Colonic mucosa (tissue), 4 donors: ENCODE results near the gene MCM9. TPM values are rescaled to one million over a fixed set of nuclear protein-coding genes. Genes with fewer than 3 reads are reported as not detected.

Experiments
- DNase-seq: peaks from one replicate; pipeline ENCODE4 v3.0.0-alpha.2; 2020
- H3K27ac ChIP-seq: fragments of 200-600 bp; one replicate; pipeline ENCODE4 v1.8.0; 2021
- H3K27me3 ChIP-seq: fragments of 200-600 bp; one replicate; pipeline ENCODE4 v1.8.0; 2021
- H3K36me3 ChIP-seq: fragments of 200-600 bp; one replicate; pipeline ENCODE4 v1.8.0; 2021
- H3K4me1 ChIP-seq: fragments of 200-600 bp; one replicate; pipeline ENCODE4 v1.8.0; 2021; ENCODE audit warnings: mild to moderate bottlenecking
- H3K4me3 ChIP-seq: fragments of 200-600 bp; one replicate; pipeline ENCODE4 v1.8.0; 2021
- H3K9ac ChIP-seq, 2 donors: one replicate each; pipeline ENCODE4 v1.7.0; 2013; ENCODE audit warnings: control low read depth in 2 of 2, low read depth in 2 of 2, low read length in 2 of 2
- H3K9me3 ChIP-seq: fragments of 200-600 bp; one replicate; pipeline ENCODE4 v1.8.0; 2021
- intact Hi-C: fragments of 100-400 bp; cut with DNase I; formaldehyde crosslinking; loops from one replicate; pipeline ENCODE4 v1.14.1; 2022
- total RNA-seq, 2 donors: library from RNA; stranded (reverse); fragmentation: NEBNext Ultra II Directional in 1 of 2; extraction: Animal tissue kit (Norgen Biotek cat#: 25700) in 1 of 2; gene quantifications; one replicate each; pipeline ENCODE4 v1.2.1, GENCODE V29; 2021
- TF ChIP-seq, protein P1 (sequence below): fragments of 200-600 bp; IDR thresholded peaks from one replicate; pipeline ENCODE4 v1.8.0; 2022; ENCODE audit warnings: antibody characterized with exemption, mild to moderate bottlenecking
- donor health status: healthy.
- donor health status: DM: no; HTN: no; CAD: no.
- donor health status: DM: no; HTN: no; CAD: no.

MCM9 gene
- total RNA-seq, 2 donors from 2014 or later, result 14.3 to 18.5 TPM

- TF ChIP-seq, protein P1, sequence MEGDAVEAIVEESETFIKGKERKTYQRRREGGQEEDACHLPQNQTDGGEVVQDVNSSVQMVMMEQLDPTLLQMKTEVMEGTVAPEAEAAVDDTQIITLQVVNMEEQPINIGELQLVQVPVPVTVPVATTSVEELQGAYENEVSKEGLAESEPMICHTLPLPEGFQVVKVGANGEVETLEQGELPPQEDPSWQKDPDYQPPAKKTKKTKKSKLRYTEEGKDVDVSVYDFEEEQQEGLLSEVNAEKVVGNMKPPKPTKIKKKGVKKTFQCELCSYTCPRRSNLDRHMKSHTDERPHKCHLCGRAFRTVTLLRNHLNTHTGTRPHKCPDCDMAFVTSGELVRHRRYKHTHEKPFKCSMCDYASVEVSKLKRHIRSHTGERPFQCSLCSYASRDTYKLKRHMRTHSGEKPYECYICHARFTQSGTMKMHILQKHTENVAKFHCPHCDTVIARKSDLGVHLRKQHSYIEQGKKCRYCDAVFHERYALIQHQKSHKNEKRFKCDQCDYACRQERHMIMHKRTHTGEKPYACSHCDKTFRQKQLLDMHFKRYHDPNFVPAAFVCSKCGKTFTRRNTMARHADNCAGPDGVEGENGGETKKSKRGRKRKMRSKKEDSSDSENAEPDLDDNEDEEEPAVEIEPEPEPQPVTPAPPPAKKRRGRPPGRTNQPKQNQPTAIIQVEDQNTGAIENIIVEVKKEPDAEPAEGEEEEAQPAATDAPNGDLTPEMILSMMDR, result no peak
- intact Hi-C loops, result no loop called here
- Histone ChIP-seq H3K27ac (no peak overlapping the region), H3K9me3 (no peaks in the 10 kb centered on the region), H3K4me3 (no peak overlapping the region), H3K4me1 (no peaks in the 10 kb centered on the region), H3K36me3 (no peaks in the 10 kb centered on the region), H3K9ac (no peak overlapping the region), H3K27me3 (no peaks in the 10 kb centered on the region)
- no peak for DNase-seq
Observed at GRCh38 chr6:118764766-118765165, 170.2 kb downstream of the MCM9 start.

Other genes with a start within 250 kb of the MCM9 start
- gene ASF1A, start 41.0 kb downstream of the MCM9 start, total RNA-seq, result 10 to 100 TPM; 17.7 to 20.4 TPM
- gene FAM184A, start 143.5 kb upstream of the MCM9 start, total RNA-seq, result under 1 TPM; 0.56 to 0.62 TPM